H9 (cell line): ENCODE data around the gene CHCHD3. TPM values are rescaled to one million over a fixed set of nuclear protein-coding genes. Genes with fewer than 3 reads are reported as not detected.
A peak's percentile ranks its signal among the peaks of the same experiment; 100 is the strongest.

Source experiments
- DNase-seq: peaks from one replicate; pipeline ENCODE4 v3.0.0-alpha.2; 2017
- H2AFZ ChIP-seq: one replicate; pipeline ENCODE4 v1.6.1; 2013; ENCODE audit warnings: mild to moderate bottlenecking, low read length, control low read depth, moderate library complexity
- H2AK5ac ChIP-seq: 2 replicates; pipeline ENCODE4 v1.6.1; 2013; ENCODE audit warnings: low read length, control low read depth, mixed read lengths; ENCODE audit not compliant: insufficient read length
- H2BK120ac ChIP-seq: one replicate; pipeline ENCODE4 v1.6.1; 2013; ENCODE audit warnings: low read depth, mild to moderate bottlenecking, low read length, control low read depth, inconsistent platforms; ENCODE audit not compliant: poor library complexity, severe bottlenecking
- H2BK12ac ChIP-seq: 2 replicates; pipeline ENCODE4 v1.6.1; 2013; ENCODE audit warnings: low read length, control low read depth, mixed read lengths, low read depth; ENCODE audit not compliant: insufficient read length
- H2BK15ac ChIP-seq: 2 replicates; pipeline ENCODE4 v1.6.1; 2013; ENCODE audit warnings: low read depth, low read length, control low read depth
- H2BK20ac ChIP-seq: one replicate; pipeline ENCODE4 v1.6.1; 2013; ENCODE audit warnings: low read depth, mild to moderate bottlenecking, low read length, control low read depth, inconsistent platforms; ENCODE audit not compliant: poor library complexity, severe bottlenecking
- H2BK5ac ChIP-seq: 2 replicates; pipeline ENCODE4 v1.6.1; 2013; ENCODE audit warnings: low read length, control low read depth, mixed read lengths; ENCODE audit not compliant: insufficient read length
- H3K14ac ChIP-seq: 2 replicates; pipeline ENCODE4 v1.6.1; 2013; ENCODE audit warnings: low read length, control low read depth; ENCODE audit not compliant: insufficient read depth
- H3K18ac ChIP-seq: 2 replicates; pipeline ENCODE4 v1.6.1; 2013; ENCODE audit warnings: low read depth, mild to moderate bottlenecking, mixed read lengths, low read length, control low read depth; ENCODE audit not compliant: insufficient read length
- H3K23ac ChIP-seq: 2 replicates; pipeline ENCODE4 v1.6.1; 2013; ENCODE audit warnings: low read length, control low read depth, mixed read lengths, low read depth; ENCODE audit not compliant: insufficient read length
- H3K23me2 ChIP-seq: 2 replicates; pipeline ENCODE4 v1.6.1; 2013; ENCODE audit warnings: low read depth, mild to moderate bottlenecking, mixed read lengths, low read length, control low read depth; ENCODE audit not compliant: insufficient read length, poor library complexity, severe bottlenecking
- H3K27ac ChIP-seq: 2 replicates; pipeline ENCODE4 v1.5.1; 2013; ENCODE audit warnings: low read length, control low read depth, mixed read lengths, low read depth; ENCODE audit not compliant: insufficient read length
- H3K27me3 ChIP-seq: 2 replicates; pipeline ENCODE4 v1.6.1; 2013; ENCODE audit warnings: low read length, control low read depth, inconsistent platforms; ENCODE audit not compliant: insufficient read depth
- H3K4ac ChIP-seq: 2 replicates; pipeline ENCODE4 v1.6.1; 2013; ENCODE audit warnings: low read depth, mild to moderate bottlenecking, control low read depth, inconsistent platforms, low read length, moderate library complexity
- H3K4me1 ChIP-seq: 2 replicates; pipeline ENCODE4 v1.6.1; 2013; ENCODE audit warnings: low read length, control low read depth, inconsistent platforms; ENCODE audit not compliant: insufficient read depth
- H3K4me2 ChIP-seq: 2 replicates; pipeline ENCODE4 v1.6.1; 2013; ENCODE audit warnings: low read length, control low read depth, mixed read lengths; ENCODE audit not compliant: insufficient read length, insufficient read depth
- H3K56ac ChIP-seq: 2 replicates; pipeline ENCODE4 v1.6.1; 2013; ENCODE audit warnings: low read depth, mild to moderate bottlenecking, mixed read lengths, low read length, control low read depth; ENCODE audit not compliant: insufficient read length
- H3K79me1 ChIP-seq: 2 replicates; pipeline ENCODE4 v1.6.1; 2013; ENCODE audit warnings: low read depth, mild to moderate bottlenecking, moderate library complexity, low read length, control low read depth, inconsistent platforms; ENCODE audit not compliant: insufficient read depth, poor library complexity, severe bottlenecking
- H3K79me2 ChIP-seq: 2 replicates; pipeline ENCODE4 v1.6.1; 2013; ENCODE audit warnings: low read length, control low read depth, inconsistent platforms; ENCODE audit not compliant: insufficient read depth
- H3K9ac ChIP-seq: 2 replicates; pipeline ENCODE4 v1.6.1; 2013; ENCODE audit warnings: low read length, control low read depth, mixed read lengths; ENCODE audit not compliant: insufficient read length; ENCODE audit errors: extremely low read depth
- H3K9me3 ChIP-seq: one replicate; pipeline ENCODE4 v1.6.1; 2013; ENCODE audit warnings: low read depth, low read length, inconsistent platforms; ENCODE audit not compliant: control insufficient read depth
- H3T11ph ChIP-seq: one replicate; pipeline ENCODE4 v1.6.1; 2013; ENCODE audit warnings: mild to moderate bottlenecking, low read length, control low read depth, inconsistent platforms
- H4K20me1 ChIP-seq: one replicate; pipeline ENCODE4 v1.6.1; 2013; ENCODE audit not compliant: control insufficient read depth, insufficient read length, insufficient read depth
- H4K5ac ChIP-seq: 2 replicates; pipeline ENCODE4 v1.6.1; 2013; ENCODE audit warnings: low read depth, mild to moderate bottlenecking, mixed read lengths, low read length, control low read depth; ENCODE audit not compliant: insufficient read length
- H4K8ac ChIP-seq: replicated peaks from 2 replicates; pipeline ENCODE4 v1.6.1; 2013; ENCODE audit warnings: low read length, control low read depth, mixed read lengths, low read depth; ENCODE audit not compliant: insufficient read length
- H4K91ac ChIP-seq: 2 replicates; pipeline ENCODE4 v1.6.1; 2013; ENCODE audit warnings: low read depth, mild to moderate bottlenecking, moderate library complexity, mixed read lengths, low read length, control low read depth; ENCODE audit not compliant: insufficient read length
- H3K27ac Mint-ChIP-seq, 3 experiments: 2 replicates in 2 of 3; 3 replicates in 1 of 3; pipeline ENCODE4 v1.8.0; 2020 to 2021; ENCODE audit warnings: mixed read lengths in 3 of 3, mild to moderate bottlenecking in 1 of 3, moderate library complexity in 1 of 3
- H3K27me3 Mint-ChIP-seq: 2 replicates; pipeline ENCODE4 v1.8.0; 2021; ENCODE audit warnings: low read depth, mild to moderate bottlenecking, moderate library complexity, mixed read lengths
- H3K36me3 Mint-ChIP-seq, 3 experiments: 2 replicates in 2 of 3; 3 replicates in 1 of 3; pipeline ENCODE4 v1.8.0; 2020 to 2021; ENCODE audit warnings: low read depth in 3 of 3, mixed read lengths in 3 of 3; ENCODE audit not compliant: insufficient read depth in 1 of 3
- H3K4me1 Mint-ChIP-seq, 2 experiments: 2 replicates each; pipeline ENCODE4 v1.8.0; 2020; ENCODE audit warnings: mixed read lengths in 2 of 2
- H3K4me3 Mint-ChIP-seq, 2 experiments: 2 replicates in 1 of 2; 3 replicates in 1 of 2; pipeline ENCODE4 v1.8.0; 2020 to 2021; ENCODE audit warnings: mild to moderate bottlenecking in 2 of 2, mixed read lengths in 2 of 2, moderate library complexity in 1 of 2
- H3K9me3 Mint-ChIP-seq, 2 experiments: 2 replicates in 1 of 2; 3 replicates in 1 of 2; pipeline ENCODE4 v1.8.0; 2020; ENCODE audit warnings: mild to moderate bottlenecking in 2 of 2, mixed read lengths in 2 of 2, moderate library complexity in 1 of 2
- CTCF ChIP-seq: fragments of 200-600 bp; sonication (generic); conservative IDR thresholded peaks from 3 replicates; pipeline ENCODE4 v1.8.0; 2021; ENCODE audit warnings: antibody characterized with exemption, mild to moderate bottlenecking
- WGBS: extraction: QIAGEN DNeasy Blood & Tissue Kit; methylation state at CpG from one replicate; pipeline ENCODE4 v1.1.7; 2013; ENCODE audit warnings: missing lambda C conversion rate, low lambda C conversion rate, mixed read lengths; ENCODE audit not compliant: insufficient read length; ENCODE audit errors: extremely low coverage; 5-methylcytosine and 5-hydroxymethylcytosine counted together
- total RNA-seq: library from RNA; stranded (reverse); gene quantifications from 2 replicates; pipeline ENCODE4 v1.2.1, GENCODE V29; 2021

The CHCHD3 gene
- total RNA-seq, 1 experiment from 2014 or later = 104 TPM

GRCh38 chr7:132789281-132789680 is 292.6 kb downstream of the CHCHD3 start:
- H3K27ac Mint-ChIP-seq = no peak overlapping the region; a peak in 1 of 7 replicates
- H3K9me3 ChIP-seq = no peaks in the 10 kb centered on the region
- no peaks in the 10 kb centered on the region for H3K27me3 Mint-ChIP-seq
- no peak overlapping the region for H3K4me3 Mint-ChIP-seq
- H3K4ac ChIP-seq = no peak overlapping the region
- H3K27me3 ChIP-seq = no peaks in the 10 kb centered on the region
- peaks cover 3 to 17% (median 14%) of the 10 kb centered on the region in 3 experiments; a peak in 6 of 7 replicates for H3K36me3 Mint-ChIP-seq
- no peak overlapping the region for H3K27ac ChIP-seq
- no peaks in the 10 kb centered on the region for H3K23me2 ChIP-seq
- TF ChIP-seq CTCF = peak; percentile 49; the same call in 2 of the 3 replicates
- no peak overlapping the region for H2BK5ac ChIP-seq
- no peaks in the 10 kb centered on the region for H3K9me3 Mint-ChIP-seq
- no peaks in the 10 kb centered on the region for H3K4me1 ChIP-seq
- no peak overlapping the region for H2BK120ac ChIP-seq
- no CpG with 5 or more reads among the region's 6 CpGs for WGBS
- no peak overlapping the region for H2BK20ac ChIP-seq
- H4K91ac ChIP-seq = no peak overlapping the region
- no peaks in the 10 kb centered on the region for H3K79me1 ChIP-seq
- peaks cover 0 to 5% of the 10 kb centered on the region in 2 experiments; a peak in 1 of 4 replicates for H3K4me1 Mint-ChIP-seq
- H3K9ac ChIP-seq = no peak overlapping the region
- H3K56ac ChIP-seq = no peak overlapping the region
- no peak overlapping the region for H3K14ac ChIP-seq
- no peak overlapping the region for H2AK5ac ChIP-seq
- no peak overlapping the region for H4K5ac ChIP-seq
- H3K4me2 ChIP-seq = no peak overlapping the region
- H3K23ac ChIP-seq = no peak overlapping the region
- no peak overlapping the region for H3K18ac ChIP-seq
- no peak overlapping the region for H4K8ac ChIP-seq
- H2BK15ac ChIP-seq = no peak overlapping the region
- H4K20me1 ChIP-seq = no peaks in the 10 kb centered on the region
- no peak overlapping the region for H2AFZ ChIP-seq
- no peak overlapping the region for H3T11ph ChIP-seq
- H3K79me2 ChIP-seq = no peaks in the 10 kb centered on the region
- H2BK12ac ChIP-seq = no peak overlapping the region
- DNase-seq = no peak
